HG03280 (cell line): Measurements from ENCODE around the gene IL11RA.
"Not testable (repeated sequence)": the region's sequence is repeated elsewhere in the genome, so short reads cannot be mapped to it uniquely, and the experiment has no call there.

ENCODE experiments used
- ATAC-seq: cut with Tn5 transposase; IDR thresholded peaks from one replicate; pipeline ENCODE4 v1.9.1; 2021; ENCODE audit warnings: mild to moderate bottlenecking, moderate library complexity; ENCODE audit not compliant: unreplicated experiment

IL11RA gene

GRCh38 chr9:34628656-34629490, 23.1 kb upstream of the IL11RA start, which contains the start of gene ARID3C:
TSS of gene ARID3C (minus strand) at chr9:34629066. CDS start at chr9:34628014, 1,052 bp downstream.
- ATAC-seq, result no peak

- ATAC-seq, result no peak
Observed at GRCh38 chr9:34629491-34629808, 22.5 kb upstream of the IL11RA start.

GRCh38 chr9:34630402-34631154, 21.4 kb upstream of the IL11RA start:
- no peak for ATAC-seq

GRCh38 chr9:34633166-34633565, 18.8 kb upstream of the IL11RA start:
- ATAC-seq, result no peak

GRCh38 chr9:34633851-34634550, 18.0 kb upstream of the IL11RA start:
- ATAC-seq, result peak; percentile 29

GRCh38 chr9:34634551-34635248, 17.3 kb upstream of the IL11RA start:
- no peak for ATAC-seq

- ATAC-seq, result no peak
Observed at GRCh38 chr9:34635556-34635955, 16.4 kb upstream of the IL11RA start.

GRCh38 chr9:34636791-34637355, 15.1 kb upstream of the IL11RA start:
- no peak for ATAC-seq

GRCh38 chr9:34637356-34638137, 14.4 kb upstream of the IL11RA start, which contains the start of gene SIGMAR1:
TSS of gene SIGMAR1 (minus strand) at chr9:34637787. CDS start at chr9:34637697, 90 bp downstream.
- peak; percentile 93 for ATAC-seq

- peak; percentile 2 for ATAC-seq
Observed at GRCh38 chr9:34638138-34638445, 13.9 kb upstream of the IL11RA start.

- not testable (repeated sequence) for ATAC-seq
Observed at GRCh38 chr9:34639322-34639721, 12.7 kb upstream of the IL11RA start.

GRCh38 chr9:34642679-34643078, 9.3 kb upstream of the IL11RA start:
- ATAC-seq, result no peak

GRCh38 chr9:34644766-34645314, 7.1 kb upstream of the IL11RA start:
- no peak for ATAC-seq

- peak; percentile 91 for ATAC-seq
Observed at GRCh38 chr9:34646211-34647083, 5.5 kb upstream of the IL11RA start, which contains the start of gene GALT. TSS of gene GALT (plus strand) at chr9:34646675. CDS start at chr9:34646705, 30 bp downstream.

GRCh38 chr9:34647084-34647403, 4.9 kb upstream of the IL11RA start:
- no peak for ATAC-seq

- ATAC-seq, result no peak
Observed at GRCh38 chr9:34647651-34648050, 4.3 kb upstream of the IL11RA start.

GRCh38 chr9:34648673-34649072, 3.3 kb upstream of the IL11RA start:
- ATAC-seq, result no peak

- ATAC-seq, result no peak
Observed at GRCh38 chr9:34650816-34651215, 1.2 kb upstream of the IL11RA start.

- ATAC-seq, result no peak
Observed at GRCh38 chr9:34651321-34651720, 664 bp upstream of the IL11RA start.
